NK-92 (cell line): ENCODE measurements around the gene ENPP5.
"Not testable (repeated sequence)": the region's sequence is repeated elsewhere in the genome, so short reads cannot be mapped to it uniquely, and the experiment has no call there.

ENCODE experiments used
- DNase-seq: peaks from one replicate; lab custom pipeline; 2025; ENCODE audit not compliant: unreplicated experiment; lab: John Stamatoyannopoulos, UW

Gene ENPP5

DNA sequence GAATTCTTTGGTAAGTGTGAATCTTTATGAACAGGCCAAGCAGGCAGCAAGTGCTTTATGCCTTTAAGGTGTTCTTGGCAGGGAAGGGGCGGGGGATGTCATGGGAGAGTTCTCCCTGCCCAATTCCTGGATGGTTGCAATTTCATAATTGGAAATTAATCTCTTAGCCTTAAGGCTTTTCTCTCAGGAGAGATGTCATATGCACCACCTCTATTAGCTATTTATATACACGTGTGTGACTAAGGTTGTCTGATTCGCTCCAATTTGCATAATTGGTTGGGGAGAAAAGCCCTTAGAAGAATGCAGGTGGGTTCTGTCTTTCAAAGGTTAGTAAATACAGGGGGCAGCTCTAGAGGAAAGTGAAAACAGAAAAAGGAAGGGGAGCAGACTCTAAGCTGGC is 5.2 kb upstream of the ENPP5 start:
- no peak for DNase-seq

DNA sequence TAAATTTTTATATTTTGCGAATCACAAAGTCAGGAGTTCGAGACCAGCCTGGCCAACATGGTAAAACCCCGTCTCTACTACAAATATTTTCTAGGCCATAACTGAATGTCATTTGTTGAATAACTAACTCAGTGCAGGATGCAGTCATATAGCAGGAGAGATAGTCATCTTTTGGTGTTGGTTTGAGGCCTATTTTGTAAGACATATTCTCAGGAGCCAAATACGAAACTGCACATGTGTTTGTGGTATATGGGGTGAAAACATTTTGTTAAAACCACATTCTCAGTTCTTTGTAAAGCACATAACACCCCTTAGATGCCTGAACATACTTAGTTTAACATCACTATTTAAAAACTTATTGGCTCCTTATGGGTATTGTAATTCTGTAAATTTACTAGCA is 4.7 kb upstream of the ENPP5 start:
- DNase-seq = no peak

DNA sequence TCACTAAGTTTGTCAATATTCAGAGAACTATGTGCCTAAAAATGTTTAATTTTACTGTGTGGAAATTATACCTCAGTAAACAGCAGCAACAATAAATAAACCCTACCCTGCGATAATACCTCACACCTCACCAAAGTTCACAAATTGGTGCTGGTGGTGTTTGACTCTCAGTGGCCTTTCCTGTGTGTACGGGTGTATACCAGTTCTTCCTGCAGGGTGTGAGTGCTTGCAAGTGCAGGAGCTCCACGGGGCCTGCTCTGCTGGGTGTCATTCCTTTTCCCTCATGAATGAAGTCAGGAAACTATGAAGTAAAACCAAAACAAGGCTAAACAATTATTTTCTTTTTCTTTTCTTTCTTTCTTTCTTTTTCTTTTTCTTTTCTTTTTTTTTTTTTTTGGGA is 4.1 kb upstream of the ENPP5 start:
- DNase-seq = no peak

DNA sequence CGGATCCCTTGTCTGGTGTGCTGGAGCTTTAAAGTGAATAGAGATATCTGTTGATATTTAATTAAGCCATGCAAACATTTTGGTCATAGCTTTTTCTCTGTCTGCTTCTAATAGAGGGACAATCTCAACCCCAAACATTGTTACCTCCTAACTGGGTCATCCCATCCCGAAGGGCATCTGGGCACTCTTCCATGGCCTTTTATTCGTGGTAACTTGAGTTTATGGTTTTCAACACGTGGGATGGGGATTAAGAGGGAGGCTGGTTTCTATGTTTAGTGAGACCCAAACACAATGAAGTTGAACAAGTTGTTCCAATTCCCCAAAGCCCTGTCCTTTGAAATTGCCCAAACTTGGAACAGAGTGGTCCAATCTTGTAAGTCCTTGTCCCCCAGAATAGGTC is 1.4 kb upstream of the ENPP5 start:
- DNase-seq = no peak

DNA sequence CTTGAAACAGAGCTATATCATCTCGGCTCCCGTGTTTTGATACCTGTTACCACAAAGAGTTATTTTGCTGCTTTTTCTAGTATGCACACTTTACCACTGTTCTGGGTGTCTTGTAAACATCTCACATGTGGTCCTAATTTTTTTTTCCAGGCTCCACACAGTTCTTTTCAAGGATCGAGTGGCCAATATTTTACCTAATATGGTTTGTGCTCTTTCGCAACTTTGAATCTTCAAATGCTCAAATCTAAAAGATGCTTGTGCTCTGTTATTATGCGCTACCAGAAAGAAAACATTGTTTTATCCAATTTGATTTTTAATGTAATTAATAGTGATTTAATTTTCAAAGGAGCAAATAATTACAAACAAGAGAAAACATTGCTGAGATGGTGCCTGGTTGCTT is 10.7 kb downstream of the ENPP5 start:
- no peak for DNase-seq

DNA sequence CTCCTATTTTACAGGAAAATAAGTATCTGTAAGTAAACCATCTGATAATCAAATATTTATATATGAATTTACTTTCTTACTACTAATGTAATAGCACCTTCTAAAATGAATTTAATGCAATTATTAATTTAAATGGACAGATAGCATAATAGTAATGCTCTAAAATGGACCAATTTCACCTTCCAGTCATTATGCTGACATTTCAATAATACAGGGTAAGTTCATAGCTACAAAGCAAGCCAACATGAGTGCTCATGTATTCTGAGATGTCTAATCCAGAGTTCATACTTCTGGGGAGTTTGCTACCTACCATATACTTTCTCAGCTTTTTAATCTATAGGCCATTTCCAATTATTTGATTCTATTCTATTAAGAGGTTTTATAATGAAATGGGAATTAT is 11.6 kb downstream of the ENPP5 start:
- no peak for DNase-seq

DNA sequence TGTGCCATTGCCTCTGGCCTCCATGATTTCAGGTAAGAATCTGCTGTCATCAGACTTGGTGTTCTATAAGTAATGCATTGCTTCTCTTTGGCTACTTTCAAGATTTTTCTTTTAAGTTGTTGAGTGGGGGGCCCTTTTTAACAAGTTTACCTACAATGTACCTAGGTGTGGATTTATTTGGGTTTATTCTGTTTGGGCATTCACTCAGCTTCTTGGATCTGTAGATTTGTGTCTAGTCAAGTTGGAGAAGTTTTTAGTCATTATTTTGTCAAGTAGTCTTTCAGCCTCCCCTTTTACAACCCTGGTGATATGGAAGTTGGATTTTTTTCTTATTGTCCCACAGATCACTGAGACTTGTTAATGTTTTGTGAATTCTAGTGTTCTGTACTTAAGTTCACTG is 14.1 kb downstream of the ENPP5 start:
- no peak for DNase-seq

DNA sequence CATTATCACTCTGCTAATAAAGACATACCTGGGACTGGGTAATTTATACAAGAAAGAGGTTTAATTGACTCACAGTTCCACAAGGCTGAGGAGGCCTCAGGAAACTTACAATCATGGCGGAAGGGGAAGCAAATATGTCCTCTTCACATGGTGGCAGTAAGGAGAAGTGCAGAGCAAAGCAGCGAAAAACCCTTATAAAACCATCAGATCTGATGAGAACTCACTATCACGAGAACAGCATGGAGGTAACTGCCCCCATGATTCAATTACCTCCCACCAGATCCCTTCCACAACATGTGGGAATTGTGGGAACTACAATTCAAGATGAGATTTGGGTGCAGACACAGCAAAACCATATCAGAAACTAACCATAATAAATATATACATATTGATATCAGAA is 21.7 kb downstream of the ENPP5 start:
- DNase-seq = not testable (repeated sequence)

DNA sequence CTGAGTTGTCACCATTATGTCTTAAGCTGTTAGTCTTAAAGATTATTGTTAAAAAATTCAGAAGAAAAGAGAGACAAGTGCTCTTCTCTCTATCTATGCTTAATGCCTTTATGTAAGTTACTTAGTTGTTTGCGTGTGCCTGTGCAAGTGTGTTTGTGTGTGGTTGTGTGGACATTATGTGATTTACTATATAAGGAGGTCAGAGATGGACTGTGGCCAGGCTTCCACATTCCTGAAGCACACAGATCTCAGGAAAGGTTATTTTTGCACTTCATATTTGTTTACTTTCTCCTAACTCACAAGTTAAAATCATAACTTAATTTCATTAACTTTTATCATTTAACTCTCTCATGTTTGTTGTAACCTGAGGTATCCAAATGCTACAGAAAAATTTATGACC is 26.5 kb downstream of the ENPP5 start:
- no peak for DNase-seq

DNA sequence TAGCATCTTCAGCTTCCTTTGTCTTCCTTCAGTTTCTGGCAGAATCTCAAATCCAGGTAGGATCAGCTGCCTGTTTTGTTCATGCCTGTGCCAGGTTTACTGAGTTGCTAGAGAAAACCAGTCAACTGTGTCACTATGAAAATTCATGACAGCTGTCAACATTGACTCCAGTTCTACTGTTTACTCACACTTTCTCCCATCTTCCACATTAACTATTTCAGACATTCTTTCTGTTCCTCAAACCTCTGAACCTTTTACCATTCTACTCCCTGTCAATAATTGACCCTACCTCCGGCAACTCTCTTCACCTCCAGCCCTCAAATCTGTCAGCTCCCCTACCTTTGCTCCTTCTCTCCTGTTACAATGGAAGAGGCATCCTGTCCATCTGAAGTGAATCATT is 32.5 kb downstream of the ENPP5 start:
- no peak for DNase-seq

DNA sequence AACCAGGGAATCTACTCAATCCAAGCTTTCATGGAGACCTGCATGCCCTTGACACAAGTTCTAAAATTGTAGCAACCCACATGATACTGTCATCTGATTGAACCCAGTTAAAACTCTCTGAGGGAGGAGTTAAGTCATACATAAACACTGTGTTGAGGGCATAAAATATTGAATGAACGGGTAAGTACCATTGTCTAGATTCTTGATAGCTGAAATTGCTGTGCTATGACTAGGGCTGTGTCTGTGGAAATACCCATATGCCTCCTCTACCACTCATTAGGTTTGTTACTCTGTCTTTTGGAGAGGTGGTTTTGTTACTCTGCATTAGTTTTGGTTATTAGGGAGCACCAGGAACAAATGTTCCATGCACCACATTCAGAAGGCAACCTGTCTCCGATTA is 33.4 kb downstream of the ENPP5 start:
- DNase-seq = no peak

DNA sequence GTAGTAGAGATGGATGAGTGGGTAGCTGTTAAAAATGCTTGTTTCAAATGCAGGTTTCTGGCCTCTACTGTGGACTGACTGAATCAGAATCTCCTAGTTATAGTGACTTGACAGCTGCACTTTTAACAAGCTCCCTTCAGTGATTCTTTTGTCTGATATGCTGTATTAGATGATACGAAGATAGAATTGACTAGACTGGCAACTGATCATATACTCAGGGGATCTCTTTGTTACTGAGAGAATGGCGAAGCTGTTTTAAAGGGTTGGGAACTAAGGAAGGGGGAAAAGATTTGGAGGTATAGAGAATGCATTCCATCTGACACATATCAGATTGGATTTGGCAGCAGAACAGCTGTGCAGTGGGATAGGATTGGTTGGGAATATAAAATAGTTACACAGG is 33.9 kb downstream of the ENPP5 start:
- DNase-seq = no peak

DNA sequence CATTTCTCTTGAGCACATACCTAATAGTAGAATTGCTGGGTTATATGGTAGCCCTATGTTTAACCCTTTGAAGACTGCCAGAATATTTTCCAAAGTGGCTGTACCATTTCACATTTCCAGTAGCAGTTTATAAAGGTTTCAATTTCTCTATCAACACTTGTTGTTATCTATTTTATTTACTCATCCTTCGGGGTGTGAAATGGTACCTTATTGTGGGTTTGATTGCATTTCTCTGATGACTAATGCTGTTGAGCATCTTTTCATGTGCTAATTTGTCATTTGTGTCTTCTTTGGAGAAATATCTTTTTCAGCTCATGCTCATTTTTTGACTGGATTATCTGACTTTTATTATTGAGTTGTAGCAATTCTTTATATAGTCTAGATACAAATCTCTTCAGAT is 35.6 kb downstream of the ENPP5 start:
- DNase-seq = no peak

DNA sequence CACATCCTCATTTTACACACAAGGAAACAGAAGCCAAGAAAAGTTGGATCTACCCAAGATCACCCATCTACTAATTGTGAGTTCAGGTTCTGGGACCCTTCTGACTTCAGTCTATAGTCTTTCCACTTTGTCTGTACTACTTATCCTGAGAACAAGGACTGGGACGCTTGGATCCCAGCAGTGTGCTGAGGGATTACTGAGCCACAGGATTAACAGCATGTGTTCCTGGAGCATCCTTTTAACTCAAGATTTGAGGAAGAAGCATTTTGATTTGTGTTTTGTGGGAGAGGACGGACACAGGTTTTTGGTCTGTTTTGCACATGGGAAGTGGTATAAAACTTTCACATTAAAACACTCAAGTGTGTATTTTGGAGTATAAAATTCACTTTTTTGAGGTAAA is 36.6 kb downstream of the ENPP5 start:
- DNase-seq = no peak

DNA sequence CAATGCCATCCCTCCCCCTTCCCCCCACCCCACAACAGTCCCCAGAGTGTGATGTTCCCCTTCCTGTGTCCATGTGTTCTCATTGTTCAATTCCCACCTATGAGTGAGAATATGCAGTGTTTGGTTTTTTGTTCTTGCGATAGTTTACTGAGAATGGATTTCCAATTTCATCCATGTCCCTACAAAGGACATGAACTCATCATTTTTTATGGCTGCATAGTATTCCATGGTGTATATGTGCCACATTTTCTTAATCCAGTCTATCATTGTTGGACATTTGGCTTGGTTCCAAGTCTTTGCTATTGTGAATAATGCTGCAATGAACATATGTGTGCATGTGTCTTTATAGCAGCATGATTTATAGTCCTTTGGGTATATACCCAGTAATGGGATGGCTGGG is 39.5 kb downstream of the ENPP5 start:
- DNase-seq = not testable (repeated sequence)

DNA sequence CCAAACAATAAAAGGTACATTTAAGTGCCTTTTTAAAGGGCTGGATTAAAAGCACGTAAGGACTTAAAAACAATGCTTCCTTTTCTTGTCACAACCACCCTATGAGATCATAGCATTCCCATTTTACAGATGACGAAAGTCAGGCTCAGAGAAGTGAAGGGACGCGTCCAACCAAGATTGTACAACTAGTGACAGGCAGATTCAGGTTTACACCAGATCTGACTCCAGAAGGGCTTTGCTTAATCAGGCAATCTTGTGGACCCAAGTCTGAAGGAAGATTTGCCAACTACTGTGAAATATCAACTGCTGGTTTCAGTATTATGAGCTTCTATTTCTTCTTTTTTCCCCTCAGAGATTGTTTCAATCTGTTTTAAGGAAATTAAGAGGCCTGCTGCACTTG is 40.1 kb downstream of the ENPP5 start:
- DNase-seq = no peak

DNA sequence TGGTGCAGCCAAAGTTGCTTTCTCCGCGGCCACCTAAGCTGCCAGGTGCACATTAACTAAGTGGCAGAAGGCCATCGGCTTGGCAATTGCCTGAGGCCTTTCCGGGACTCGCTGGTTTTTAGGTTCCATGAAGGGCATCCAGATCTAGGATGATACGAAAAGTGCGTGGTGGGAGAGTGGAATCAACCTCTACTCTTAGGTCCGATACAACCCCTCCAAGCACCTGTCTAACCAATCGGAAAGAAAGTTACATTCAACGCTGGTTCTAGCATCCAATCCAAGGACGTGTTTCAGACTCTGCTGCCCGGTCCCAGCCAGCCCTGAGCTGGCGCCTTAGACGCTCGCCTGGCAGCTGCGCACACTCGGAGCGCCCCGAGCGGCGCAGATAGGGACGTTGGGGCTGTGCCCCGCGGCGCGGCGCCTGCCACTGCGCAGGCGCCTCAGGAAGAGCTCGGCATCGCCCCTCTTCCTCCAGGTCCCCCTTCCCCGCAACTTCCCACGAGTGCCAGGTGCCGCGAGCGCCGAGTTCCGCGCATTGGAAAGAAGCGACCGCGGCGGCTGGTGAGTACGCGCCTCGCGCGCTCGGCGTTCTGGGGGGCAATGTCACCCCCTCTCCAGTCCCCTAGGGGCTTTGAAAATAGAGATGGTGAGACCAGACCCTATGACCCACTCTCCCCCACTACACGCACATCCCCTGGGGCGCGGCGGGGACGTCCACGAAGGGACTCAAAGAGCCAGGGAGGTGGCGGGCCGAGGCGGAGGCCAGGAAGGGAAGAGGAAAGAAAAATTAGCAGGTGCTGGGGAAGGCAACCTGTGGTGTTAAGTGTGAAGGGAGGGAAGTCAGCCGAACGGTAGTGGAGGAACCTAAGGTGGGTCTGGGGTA is 40.9 kb downstream of the ENPP5 start, which contains the start of gene ENPP4:
TSS of gene ENPP4 (plus strand) at position 361 of the 883 bp plus-strand sequence. CDS start 9,595 bp downstream, outside the sequence.
- peak; percentile 46 for DNase-seq

DNA sequence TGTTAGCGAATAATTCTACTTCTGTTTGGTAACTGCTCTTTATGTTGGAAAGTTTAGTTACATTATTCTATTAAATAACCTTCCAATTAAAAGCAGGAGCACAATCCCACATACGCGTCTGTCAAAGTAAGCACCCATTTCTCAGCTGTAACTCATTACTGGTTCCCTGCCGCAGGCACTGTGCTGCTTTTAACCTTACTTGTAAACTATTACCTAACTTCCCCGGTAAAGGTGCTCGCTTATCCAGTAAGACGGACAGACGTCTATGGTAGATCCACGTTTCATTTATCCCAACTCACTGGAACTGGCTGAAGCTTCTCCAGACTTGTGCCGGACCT is 41.5 kb downstream of the ENPP5 start:
- no peak for DNase-seq

DNA sequence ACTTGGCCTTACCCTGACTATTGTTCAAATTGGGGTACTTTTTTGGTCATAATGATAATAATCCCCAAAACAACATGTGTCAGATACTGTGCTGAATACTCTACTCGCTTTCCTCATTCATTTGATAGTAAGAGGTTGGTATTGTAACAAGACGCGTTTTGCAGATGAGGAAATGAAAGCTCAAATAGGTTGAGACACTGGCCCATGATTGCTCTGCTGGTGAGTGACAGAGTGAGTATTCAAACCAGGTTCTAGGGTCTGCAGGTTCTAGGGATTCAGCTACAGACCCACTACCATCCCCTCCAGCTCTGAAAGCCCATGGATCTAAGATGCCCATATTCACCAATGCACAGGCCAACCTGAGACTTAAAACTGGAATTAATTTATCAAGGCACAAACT is 42.3 kb downstream of the ENPP5 start:
- DNase-seq = no peak

DNA sequence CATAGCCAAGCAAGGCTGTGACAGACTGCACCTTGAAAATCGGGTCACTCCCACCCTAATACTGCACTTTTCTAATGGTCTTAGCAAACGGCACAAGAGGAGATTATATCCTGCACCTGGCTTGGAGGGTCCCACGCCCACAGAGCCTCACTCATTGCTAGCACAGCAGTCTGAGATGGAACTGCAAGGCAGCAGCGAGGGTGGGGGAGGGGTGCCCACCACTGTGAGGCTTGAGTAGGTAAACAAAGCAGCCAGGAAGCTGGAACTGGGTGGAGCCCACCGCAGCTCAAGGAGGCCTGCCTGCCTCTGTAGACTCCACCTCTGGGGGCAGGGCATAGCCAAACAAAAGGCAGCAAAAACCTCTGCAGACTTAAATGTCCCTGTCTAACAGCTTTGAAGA is 51.1 kb downstream of the ENPP5 start:
- DNase-seq = not testable (repeated sequence)

DNA sequence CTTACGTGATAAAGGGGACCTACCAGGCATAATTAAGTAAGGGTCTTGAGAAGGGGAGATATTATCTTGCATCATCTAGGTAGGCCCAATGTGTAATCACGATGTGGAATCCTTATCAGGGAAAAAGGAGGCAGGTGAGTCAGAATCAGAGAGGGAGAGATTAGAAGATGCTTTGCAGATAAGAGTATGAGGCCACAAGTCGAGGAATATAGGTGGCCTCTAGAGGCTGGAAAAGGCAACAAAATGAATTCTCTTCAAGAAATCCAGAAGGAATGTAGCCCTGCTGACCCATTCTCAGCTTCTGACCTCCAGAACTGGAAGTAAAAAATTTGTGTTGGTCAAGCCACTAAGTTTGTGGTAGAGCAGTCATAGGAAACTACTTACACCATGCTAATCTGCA is 51.9 kb downstream of the ENPP5 start:
- DNase-seq = no peak

DNA sequence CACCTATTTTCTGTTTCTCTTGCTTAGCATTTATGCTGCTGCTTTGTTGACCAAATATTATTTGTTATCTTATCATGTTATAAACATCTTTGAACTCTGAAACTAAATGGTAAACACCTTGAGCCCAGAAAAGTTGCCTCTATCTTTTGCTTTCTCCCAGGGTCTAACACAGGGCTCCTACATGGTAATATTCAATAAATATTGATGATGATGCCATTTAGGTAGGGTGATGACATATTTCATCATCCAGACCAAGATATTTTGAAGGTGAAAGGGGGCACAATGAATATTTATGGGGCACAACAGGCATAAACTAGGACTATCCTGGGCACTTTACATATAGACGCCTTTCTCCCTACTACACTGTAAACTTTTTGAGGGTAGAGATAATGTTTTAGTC is 52.6 kb downstream of the ENPP5 start:
- DNase-seq = no peak

DNA sequence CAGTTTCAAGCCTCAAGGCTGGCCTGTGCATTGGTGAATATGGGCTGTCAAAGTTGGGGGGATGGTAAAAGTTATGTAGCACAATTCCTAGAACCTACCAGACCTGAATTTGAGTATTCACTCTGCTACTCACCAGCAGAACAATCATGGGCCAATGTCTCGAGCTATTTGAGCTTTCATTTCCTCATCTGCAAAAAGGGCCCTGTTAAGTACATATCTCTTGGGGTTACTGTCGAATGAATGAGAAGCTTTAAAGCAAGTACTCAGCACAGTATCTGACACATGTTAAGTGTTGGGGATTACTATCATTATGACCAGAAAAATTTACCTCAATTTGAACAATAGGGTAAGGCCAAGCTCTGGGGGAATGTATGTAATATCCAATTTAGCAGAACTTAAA is 54.5 kb downstream of the ENPP5 start:
- DNase-seq = no peak
